UCSD-AML1 (cell line): ENCODE results near the gene ERV3-1.
"Not testable (repeated sequence)": the region's sequence is repeated elsewhere in the genome, so short reads cannot be mapped to it uniquely, and the experiment has no call there.

Experiments
- DNase-seq: peaks from one replicate; lab custom pipeline; 2025; ENCODE audit not compliant: unreplicated experiment; lab: John Stamatoyannopoulos, UW

Gene ERV3-1

DNA sequence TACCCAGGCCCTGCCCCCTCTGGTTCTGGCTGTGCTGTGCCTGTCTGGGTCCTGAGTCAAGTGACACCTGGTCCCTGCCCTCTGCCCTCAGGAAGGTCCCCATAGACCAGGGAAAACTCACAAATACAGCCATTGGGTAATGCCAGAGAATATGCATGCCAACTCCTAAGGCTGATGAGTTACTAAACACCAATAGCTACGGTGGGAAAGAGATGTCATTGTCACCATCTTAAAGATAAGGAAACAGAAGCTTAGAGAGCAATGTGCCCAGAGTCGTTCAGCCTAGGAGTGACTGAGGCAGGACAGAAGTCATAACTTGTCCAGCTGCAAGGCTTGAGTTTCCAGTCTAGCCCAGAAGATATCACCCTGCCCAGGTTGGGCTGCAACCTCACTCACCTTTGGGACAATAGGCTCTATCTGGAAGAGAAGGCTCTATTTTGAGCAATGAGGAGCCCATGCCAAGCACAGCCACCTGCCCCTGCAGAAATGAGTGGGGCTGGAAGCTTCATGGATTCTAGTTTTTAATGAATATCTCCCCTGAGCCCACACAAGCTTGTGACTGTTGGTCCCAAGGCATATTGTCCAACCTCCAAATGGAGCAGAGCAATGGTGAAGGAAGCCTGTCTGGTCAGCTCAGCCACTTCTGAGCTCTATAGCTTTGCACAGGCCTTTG is 60.8 kb downstream of the ERV3-1 start:
- no peak for DNase-seq

DNA sequence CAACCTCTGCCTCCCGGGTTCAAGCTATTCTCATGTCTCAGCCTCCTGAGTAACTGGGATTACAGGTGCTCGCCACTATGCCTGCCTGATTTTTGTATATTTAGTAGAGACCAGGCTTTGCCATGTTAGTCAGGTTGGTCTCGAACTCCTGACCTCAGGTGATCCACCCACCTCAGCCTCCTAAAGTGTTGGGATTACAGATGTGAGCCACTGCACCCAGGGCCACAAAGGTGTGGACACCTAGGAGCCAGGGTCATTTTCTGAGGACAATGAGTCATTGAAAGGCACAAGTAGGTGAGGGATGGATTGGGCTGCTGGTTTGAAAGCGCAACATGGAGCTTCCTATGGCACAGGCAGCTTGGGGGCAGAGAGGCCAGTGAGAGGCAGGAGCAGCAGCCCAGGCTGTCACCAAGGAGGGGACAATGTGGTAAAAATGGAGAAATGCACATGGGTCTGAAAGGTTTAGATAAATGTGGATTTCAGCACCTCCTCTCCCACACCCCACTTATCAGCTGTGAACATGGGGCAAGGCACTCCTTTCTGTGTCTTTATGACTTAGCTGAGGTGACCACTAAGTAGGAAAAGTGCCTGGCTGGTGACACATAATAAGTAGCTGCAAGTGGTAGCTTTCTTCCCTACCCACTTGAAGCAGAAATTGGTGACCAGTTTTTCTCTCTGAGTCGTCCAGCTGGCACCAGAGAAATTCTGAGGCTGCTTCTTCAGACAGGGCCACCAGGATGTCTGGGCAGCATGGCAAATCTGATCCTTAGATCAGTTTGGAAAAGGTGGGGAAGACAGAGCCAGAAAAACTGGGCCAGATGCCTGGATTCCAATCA is 61.6 kb downstream of the ERV3-1 start:
- not testable (repeated sequence) for DNase-seq
